ENCODE results near the gene MAPK11. TPM values are rescaled to one million over a fixed set of nuclear protein-coding genes. Genes with fewer than 3 reads are reported as not detected.
A peak's percentile ranks its signal among the peaks of the same experiment; 100 is the strongest.

Gene MAPK11
- total and polyA plus RNA-seq, 5 donors from 2014 or later = 0.10 to 9.3 (median 0.30) TPM

GRCh38 chr22:50264104-50264745, 6.0 kb downstream of the MAPK11 start:
- Histone ChIP-seq H3K36me3 (ENCODE audit: control insufficient read depth, insufficient read depth, low read length) (no peaks in the 10 kb centered on the region), H3K27ac (ENCODE audit: insufficient read depth, low read length, poor library complexity, severe bottlenecking) (no peak overlapping the region), H3K4me1 (ENCODE audit: control insufficient read depth, insufficient read depth, low read length, poor library complexity, severe bottlenecking) (peaks cover 18% of the 10 kb centered on the region), H3K9me3 (ENCODE audit: control insufficient read depth in 2 of 2, low read length in 2 of 2) (no peaks in the 10 kb centered on the region), H3K27me3 (ENCODE audit: control insufficient read depth, insufficient read depth, low read length) (no peaks in the 10 kb centered on the region), H3K4me3 (ENCODE audit: low read depth, low read length) (no peak overlapping the region)
- no peak overlapping the region for H3K27ac Mint-ChIP-seq
- H3K9me3 Mint-ChIP-seq = no peaks in the 10 kb centered on the region
- ATAC-seq (ENCODE audit: low read depth in 2 of 2) = no peak
- H3K4me1 Mint-ChIP-seq = peaks cover 0 to 18% (median 3%) of the 10 kb centered on the region in 4 donors
- H3K27me3 Mint-ChIP-seq = peaks cover 29% of the 10 kb centered on the region
- no peaks in the 10 kb centered on the region for H3K36me3 Mint-ChIP-seq
- DNase-seq = no peak
- no peak overlapping the region for H3K4me3 Mint-ChIP-seq

DNA sequence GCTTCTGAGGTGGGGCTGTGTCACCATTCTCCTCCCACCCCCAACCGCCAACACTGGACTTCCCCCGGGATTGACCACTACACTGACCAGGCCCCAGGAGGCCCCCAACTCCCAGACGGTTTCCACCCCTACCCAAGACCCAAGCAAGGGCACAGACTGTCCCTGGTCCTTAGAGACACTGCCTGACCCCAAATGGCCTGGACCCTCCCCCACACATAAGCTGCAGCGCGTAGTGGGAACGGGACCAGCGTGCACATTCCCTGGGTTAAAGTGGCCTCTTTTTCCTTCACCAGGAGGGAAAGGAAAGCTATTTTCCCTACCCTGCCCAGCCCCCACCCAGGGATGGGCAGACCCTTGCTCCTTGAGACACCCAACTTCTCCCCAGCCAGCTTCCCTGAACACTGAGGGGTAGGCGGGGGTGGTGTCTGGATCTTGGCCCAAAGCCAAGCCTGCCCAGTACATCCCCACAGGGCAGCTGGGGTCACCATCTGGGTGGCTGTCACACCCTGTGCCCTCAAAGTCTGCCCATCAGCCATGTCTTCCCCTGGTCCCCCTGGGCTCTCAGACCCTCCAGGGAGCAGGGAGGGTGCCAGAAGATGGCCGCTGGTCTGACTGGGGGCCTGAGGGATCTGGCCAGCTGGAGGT, 7.1 kb downstream of the MAPK11 start:
- H3K4me3 ChIP-seq (ENCODE audit: low read depth, low read length) = no peak overlapping the region
- H3K9me3 ChIP-seq (ENCODE audit: control insufficient read depth in 2 of 2, low read length in 2 of 2) = no peaks in the 10 kb centered on the region
- peaks cover 15% of the 10 kb centered on the region for H3K4me1 ChIP-seq (ENCODE audit: control insufficient read depth, insufficient read depth, low read length, poor library complexity, severe bottlenecking)
- DNase-seq (no peak), ATAC-seq (ENCODE audit: low read depth in 2 of 2) (no peak)
- Mint-ChIP-seq H3K4me1 (peaks cover 0 to 11% (median 1%) of the 10 kb centered on the region in 4 donors), H3K27me3 (peaks cover 34% of the 10 kb centered on the region), H3K36me3 (no peaks in the 10 kb centered on the region), H3K9me3 (no peaks in the 10 kb centered on the region), H3K27ac (no peak overlapping the region), H3K4me3 (no peak overlapping the region)
- H3K36me3 ChIP-seq (ENCODE audit: control insufficient read depth, insufficient read depth, low read length) = no peaks in the 10 kb centered on the region
- H3K27ac ChIP-seq (ENCODE audit: insufficient read depth, low read length, poor library complexity, severe bottlenecking) = no peak overlapping the region
- no peaks in the 10 kb centered on the region for H3K27me3 ChIP-seq (ENCODE audit: control insufficient read depth, insufficient read depth, low read length)

- no peak overlapping the region for H3K4me3 ChIP-seq (ENCODE audit: low read depth, low read length)
- H3K36me3 Mint-ChIP-seq = no peaks in the 10 kb centered on the region
- H3K27me3 ChIP-seq (ENCODE audit: control insufficient read depth, insufficient read depth, low read length) = no peaks in the 10 kb centered on the region
- ATAC-seq (ENCODE audit: low read depth in 2 of 2) (no peak), DNase-seq (no peak)
- H3K27me3 Mint-ChIP-seq = peaks cover 34% of the 10 kb centered on the region
- peak overlapping the region; percentile 2 to 70 (median 42) for H3K4me3 Mint-ChIP-seq
- no peaks in the 10 kb centered on the region for H3K36me3 ChIP-seq (ENCODE audit: control insufficient read depth, insufficient read depth, low read length)
- H3K9me3 Mint-ChIP-seq = no peaks in the 10 kb centered on the region
- peaks cover 0 to 10% (median under 1%) of the 10 kb centered on the region in 4 donors for H3K4me1 Mint-ChIP-seq
- H3K9me3 ChIP-seq (ENCODE audit: control insufficient read depth in 2 of 2, low read length in 2 of 2) = no peaks in the 10 kb centered on the region
- H3K27ac ChIP-seq (ENCODE audit: insufficient read depth, low read length, poor library complexity, severe bottlenecking) = no peak overlapping the region
- peak overlapping the region in 1 of 3 donors; percentile 26 for H3K27ac Mint-ChIP-seq
- H3K4me1 ChIP-seq (ENCODE audit: control insufficient read depth, insufficient read depth, low read length, poor library complexity, severe bottlenecking) = peaks cover 12% of the 10 kb centered on the region
Measured at GRCh38 chr22:50262460-50262911, 7.7 kb downstream of the MAPK11 start.

GRCh38 chr22:50261615-50262459, 8.3 kb downstream of the MAPK11 start, which contains the start of gene MAPK12:
TSS of gene MAPK12 (minus strand) at chr22:50261683. CDS start at chr22:50261509, 174 bp downstream.
- no peak within 1 kb of the TSS for H3K4me3 ChIP-seq (ENCODE audit: low read depth, low read length)
- DNase-seq (no peak), ATAC-seq (ENCODE audit: low read depth in 2 of 2) (no peak)
- no peaks in the 10 kb centered on the region for H3K27me3 ChIP-seq (ENCODE audit: control insufficient read depth, insufficient read depth, low read length)
- H3K4me1 ChIP-seq (ENCODE audit: control insufficient read depth, insufficient read depth, low read length, poor library complexity, severe bottlenecking) = peaks cover 12% of the 10 kb centered on the region
- peaks cover 0 to 10% (median under 1%) of the 10 kb centered on the region in 4 donors for H3K4me1 Mint-ChIP-seq
- no peak within 1 kb of the TSS for H3K27ac ChIP-seq (ENCODE audit: insufficient read depth, low read length, poor library complexity, severe bottlenecking)
- no peaks in the 10 kb centered on the region for H3K36me3 ChIP-seq (ENCODE audit: control insufficient read depth, insufficient read depth, low read length)
- no peaks in the 10 kb centered on the region for H3K36me3 Mint-ChIP-seq
- peak within 1 kb of the TSS in 3 of 4 donors; percentile 38 to 70 (median 46) for H3K4me3 Mint-ChIP-seq
- peak within 1 kb of the TSS in 1 of 3 donors; percentile 26 for H3K27ac Mint-ChIP-seq
- peaks cover 34% of the 10 kb centered on the region for H3K27me3 Mint-ChIP-seq
- H3K9me3 ChIP-seq (ENCODE audit: control insufficient read depth in 2 of 2, low read length in 2 of 2) = no peaks in the 10 kb centered on the region
- no peaks in the 10 kb centered on the region for H3K9me3 Mint-ChIP-seq

- DNase-seq (peak in 1 of 3 donors; percentile 48), ATAC-seq (ENCODE audit: low read depth in 2 of 2) (no peak)
- Mint-ChIP-seq H3K36me3 (no peaks in the 10 kb centered on the region), H3K4me1 (peaks cover 0 to 10% (median under 1%) of the 10 kb centered on the region in 4 donors), H3K27me3 (peaks cover 31% of the 10 kb centered on the region), H3K9me3 (no peaks in the 10 kb centered on the region), H3K4me3 (no peak overlapping the region), H3K27ac (no peak overlapping the region)
- Histone ChIP-seq H3K9me3 (ENCODE audit: control insufficient read depth in 2 of 2, low read length in 2 of 2) (no peaks in the 10 kb centered on the region), H3K4me1 (ENCODE audit: control insufficient read depth, insufficient read depth, low read length, poor library complexity, severe bottlenecking) (peaks cover 12% of the 10 kb centered on the region), H3K4me3 (ENCODE audit: low read depth, low read length) (no peak overlapping the region), H3K36me3 (ENCODE audit: control insufficient read depth, insufficient read depth, low read length) (no peaks in the 10 kb centered on the region), H3K27me3 (ENCODE audit: control insufficient read depth, insufficient read depth, low read length) (no peaks in the 10 kb centered on the region), H3K27ac (ENCODE audit: insufficient read depth, low read length, poor library complexity, severe bottlenecking) (no peak overlapping the region)
Measured at GRCh38 chr22:50260801-50261614, 9.2 kb downstream of the MAPK11 start.

DNA sequence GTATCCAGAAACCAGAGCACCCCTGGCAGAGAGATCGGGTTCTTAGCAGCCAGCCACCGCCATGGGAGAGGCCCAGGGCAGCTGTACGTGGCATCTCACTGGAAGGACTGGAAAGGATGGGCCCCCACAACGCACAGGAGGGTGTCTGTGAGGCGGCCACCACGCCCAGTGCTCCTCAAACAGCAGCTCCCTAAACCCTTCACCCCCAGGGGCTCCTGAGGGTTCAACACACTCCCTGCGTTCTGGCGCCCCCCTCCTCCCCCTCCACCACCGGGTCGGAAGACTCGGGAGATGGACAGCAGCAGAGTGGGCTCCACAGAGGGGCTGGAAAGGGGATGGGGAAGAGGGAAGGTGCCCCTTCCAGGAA, 9.8 kb downstream of the MAPK11 start:
- DNase-seq = no peak
- no peak overlapping the region for H3K4me3 ChIP-seq (ENCODE audit: low read depth, low read length)
- Mint-ChIP-seq H3K4me3 (no peak overlapping the region), H3K4me1 (peaks cover 0 to 10% (median under 1%) of the 10 kb centered on the region in 4 donors), H3K36me3 (no peaks in the 10 kb centered on the region), H3K27ac (no peak overlapping the region), H3K27me3 (peaks cover 30% of the 10 kb centered on the region), H3K9me3 (no peaks in the 10 kb centered on the region)
- H3K9me3 ChIP-seq (ENCODE audit: control insufficient read depth in 2 of 2, low read length in 2 of 2) = no peaks in the 10 kb centered on the region
- ATAC-seq (ENCODE audit: low read depth in 2 of 2) = no peak
- H3K4me1 ChIP-seq (ENCODE audit: control insufficient read depth, insufficient read depth, low read length, poor library complexity, severe bottlenecking) = peaks cover 12% of the 10 kb centered on the region
- no peaks in the 10 kb centered on the region for H3K36me3 ChIP-seq (ENCODE audit: control insufficient read depth, insufficient read depth, low read length)
- H3K27me3 ChIP-seq (ENCODE audit: control insufficient read depth, insufficient read depth, low read length) = no peaks in the 10 kb centered on the region
- no peak overlapping the region for H3K27ac ChIP-seq (ENCODE audit: insufficient read depth, low read length, poor library complexity, severe bottlenecking)

GRCh38 chr22:50259302-50259701, 10.9 kb downstream of the MAPK11 start:
- ATAC-seq (ENCODE audit: low read depth in 2 of 2) (no peak), DNase-seq (no peak)
- no peaks in the 10 kb centered on the region for H3K36me3 ChIP-seq (ENCODE audit: control insufficient read depth, insufficient read depth, low read length)
- H3K27ac ChIP-seq (ENCODE audit: insufficient read depth, low read length, poor library complexity, severe bottlenecking) = no peak overlapping the region
- Mint-ChIP-seq H3K27ac (no peak overlapping the region), H3K4me3 (no peak overlapping the region), H3K36me3 (no peaks in the 10 kb centered on the region), H3K9me3 (no peaks in the 10 kb centered on the region), H3K27me3 (peaks cover 24% of the 10 kb centered on the region), H3K4me1 (peaks cover 0 to 7% (median under 1%) of the 10 kb centered on the region in 4 donors)
- H3K27me3 ChIP-seq (ENCODE audit: control insufficient read depth, insufficient read depth, low read length) = no peaks in the 10 kb centered on the region
- peaks cover 12% of the 10 kb centered on the region for H3K4me1 ChIP-seq (ENCODE audit: control insufficient read depth, insufficient read depth, low read length, poor library complexity, severe bottlenecking)
- no peak overlapping the region for H3K4me3 ChIP-seq (ENCODE audit: low read depth, low read length)
- H3K9me3 ChIP-seq (ENCODE audit: control insufficient read depth in 2 of 2, low read length in 2 of 2) = no peaks in the 10 kb centered on the region
